ENCODE data around the gene KIAA0232.
A peak's percentile ranks its signal among the peaks of the same experiment; 100 is the strongest.
"Not testable (repeated sequence)": the region's sequence is repeated elsewhere in the genome, so short reads cannot be mapped to it uniquely, and the experiment has no call there.

The KIAA0232 gene

DNA sequence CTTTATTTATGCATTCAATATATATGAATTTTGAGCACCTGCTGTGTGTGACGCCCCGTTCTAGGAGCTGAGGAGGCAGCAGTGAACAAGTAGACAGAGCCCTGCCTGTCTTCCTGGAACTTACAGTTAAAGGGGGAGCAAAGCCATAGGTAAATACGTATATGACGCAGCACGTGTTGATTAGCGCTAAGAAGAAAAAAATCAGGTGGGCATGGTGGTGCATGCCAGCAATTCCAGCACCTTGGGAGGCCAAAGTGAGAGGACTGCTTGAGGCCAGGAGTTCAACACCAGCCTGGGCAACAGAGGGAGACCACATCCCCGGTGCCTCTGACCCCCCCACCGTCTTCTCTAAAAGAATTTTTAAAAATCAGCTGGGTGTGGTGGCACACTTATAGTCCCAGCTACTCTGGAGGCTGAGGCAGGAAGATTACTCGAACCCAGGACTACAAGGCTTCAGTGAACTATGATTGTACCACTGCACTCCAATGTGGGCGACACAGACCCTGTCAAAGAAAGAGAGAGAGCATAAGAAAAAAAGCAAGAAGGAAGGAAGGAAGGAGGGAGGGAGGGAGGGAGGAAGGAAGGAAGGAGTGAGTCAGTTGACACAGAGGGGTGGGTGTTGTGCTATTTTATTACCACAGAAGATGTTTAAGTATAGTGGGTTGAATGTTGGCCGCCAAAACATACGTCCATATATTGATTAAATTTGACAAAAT is 5.4 kb upstream of the KIAA0232 start:
- DNase-seq = no peak

GRCh38 chr4:6777636-6778281 is 4.8 kb upstream of the KIAA0232 start:
- no peak for DNase-seq

GRCh38 chr4:6778435-6778834 is 4.1 kb upstream of the KIAA0232 start:
- DNase-seq = no peak

- DNase-seq = peak; percentile 93 to 95
Observed at GRCh38 chr4:6779667-6780565, 2.6 kb upstream of the KIAA0232 start.

DNA sequence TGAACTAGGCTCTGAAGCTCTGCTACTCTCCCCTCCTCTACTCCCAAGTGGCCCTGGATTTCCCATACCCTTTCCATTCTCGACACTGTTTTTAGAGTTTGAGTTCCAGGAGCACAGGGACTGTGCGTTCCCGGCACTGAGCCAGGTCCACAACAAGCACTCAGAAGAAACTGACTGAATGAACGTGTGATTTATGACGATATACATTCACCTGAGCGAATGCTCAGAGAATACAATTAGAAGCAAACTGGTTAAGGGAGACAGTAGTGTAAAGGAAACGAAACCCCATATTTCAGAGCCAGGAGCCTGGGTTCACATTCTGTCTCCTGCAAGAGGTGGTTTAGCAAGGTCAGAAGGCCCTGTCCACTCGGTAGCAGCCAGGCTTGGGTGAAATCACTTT is 1.4 kb upstream of the KIAA0232 start:
- no peak for DNase-seq

DNA sequence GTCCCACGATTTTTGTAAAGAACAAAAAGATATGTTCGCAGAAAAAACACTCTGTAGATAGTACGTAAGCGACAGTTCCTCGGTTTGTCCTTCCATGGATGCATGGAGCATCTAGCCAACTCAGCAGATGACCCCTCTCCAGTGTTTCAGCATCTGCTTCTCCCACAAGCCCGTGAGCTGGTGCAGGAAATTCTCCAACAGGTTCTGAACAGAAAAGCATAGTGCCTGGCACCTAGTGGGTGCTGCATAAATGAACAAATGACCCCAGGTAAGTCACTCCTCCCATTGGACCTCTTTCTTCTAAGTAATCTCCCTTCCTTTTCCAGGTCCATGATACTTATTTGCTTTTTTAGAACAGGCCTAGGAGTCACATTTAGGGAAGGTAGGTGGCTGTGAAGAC is 966 bp upstream of the KIAA0232 start:
- peak in 1 of 2 experiments; percentile 24 for DNase-seq

GRCh38 chr4:6782846-6783110 is 251 bp downstream of the KIAA0232 start:
- no peak for DNase-seq

DNA sequence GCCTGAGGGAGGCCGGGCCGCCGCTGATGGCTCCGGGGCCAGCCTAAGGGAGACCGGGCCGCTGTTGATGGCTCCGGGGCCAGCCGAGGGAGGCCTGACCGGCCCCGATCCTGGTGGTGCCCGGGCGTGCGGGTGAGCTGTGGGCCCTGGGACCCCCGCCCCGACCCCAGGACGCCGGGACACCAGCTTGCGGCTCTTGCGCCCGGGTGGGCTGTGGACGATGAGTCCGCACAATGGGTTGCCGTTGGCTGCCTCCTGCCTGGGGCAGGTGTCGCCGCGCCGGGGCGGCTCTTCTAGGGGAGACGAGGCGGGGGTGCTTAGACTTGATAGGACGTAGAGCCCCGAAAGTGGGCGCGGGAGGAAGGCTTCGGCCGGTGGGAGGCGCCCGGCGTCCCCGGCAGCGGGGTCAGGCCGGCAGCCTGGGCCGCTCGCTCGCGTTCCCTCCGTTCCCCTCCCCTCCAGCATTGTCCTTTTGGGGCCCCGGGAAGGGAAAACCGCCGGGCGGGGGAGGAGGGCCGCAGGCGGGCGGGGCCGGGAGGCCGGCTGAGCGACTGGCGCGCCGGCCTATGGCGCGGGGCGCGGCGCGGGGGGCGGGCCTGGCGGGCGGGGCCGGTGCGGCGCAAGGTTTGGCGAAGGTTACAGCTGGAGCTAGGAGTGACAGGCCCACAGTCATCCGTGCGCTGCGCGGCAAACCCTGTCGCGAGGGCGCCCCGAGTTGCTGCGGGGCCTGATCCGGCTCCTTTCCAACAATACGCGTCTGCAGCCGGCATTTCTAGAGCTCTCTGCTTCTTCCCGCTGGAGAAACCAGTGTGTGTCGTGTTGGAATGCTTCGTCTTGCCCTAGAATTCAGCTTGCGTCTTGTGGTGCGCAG is 819 bp downstream of the KIAA0232 start:
- peak; percentile 74 to 84 for DNase-seq

DNA sequence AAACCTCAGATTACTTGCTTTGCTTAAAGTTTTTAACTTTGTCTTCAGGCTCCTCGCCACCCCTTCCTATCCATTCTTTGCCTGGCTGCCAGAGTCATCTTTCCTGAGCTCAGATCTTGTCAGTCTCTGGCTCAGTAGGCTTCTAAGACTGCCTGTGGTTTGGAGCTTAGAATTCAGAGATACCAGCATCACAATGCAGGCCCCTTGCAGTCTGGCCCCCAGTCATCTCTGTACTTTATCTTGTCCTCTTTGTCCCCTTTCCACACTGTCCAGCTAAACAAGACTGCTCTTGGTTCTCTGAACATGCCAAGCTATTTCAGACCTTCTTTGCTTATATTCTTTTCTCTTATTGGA is 3.0 kb downstream of the KIAA0232 start:
- DNase-seq = no peak

GRCh38 chr4:6788123-6788522 is 5.6 kb downstream of the KIAA0232 start:
- no peak for DNase-seq

DNA sequence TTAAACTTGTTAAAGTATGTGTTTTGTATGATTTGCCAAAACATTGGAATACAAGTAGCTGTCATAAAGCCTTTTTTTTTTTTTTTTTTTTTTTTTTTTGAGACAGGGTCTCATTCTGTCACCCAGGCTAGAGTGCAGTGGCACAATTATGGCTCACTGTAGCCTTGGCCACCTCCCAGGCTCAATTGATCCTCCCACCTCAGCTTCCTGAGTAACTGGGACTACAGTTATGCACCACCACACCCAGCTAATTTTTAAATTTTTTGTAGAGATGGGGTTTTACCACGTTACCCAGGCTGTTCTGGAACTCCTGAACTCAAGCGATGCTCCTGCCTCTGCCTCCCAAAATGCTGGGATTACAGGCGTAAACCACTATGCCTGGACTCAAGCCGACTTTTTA is 8.7 kb downstream of the KIAA0232 start:
- DNase-seq = not testable (repeated sequence)

GRCh38 chr4:6791796-6792195 is 9.3 kb downstream of the KIAA0232 start:
- not testable (repeated sequence) for DNase-seq

DNA sequence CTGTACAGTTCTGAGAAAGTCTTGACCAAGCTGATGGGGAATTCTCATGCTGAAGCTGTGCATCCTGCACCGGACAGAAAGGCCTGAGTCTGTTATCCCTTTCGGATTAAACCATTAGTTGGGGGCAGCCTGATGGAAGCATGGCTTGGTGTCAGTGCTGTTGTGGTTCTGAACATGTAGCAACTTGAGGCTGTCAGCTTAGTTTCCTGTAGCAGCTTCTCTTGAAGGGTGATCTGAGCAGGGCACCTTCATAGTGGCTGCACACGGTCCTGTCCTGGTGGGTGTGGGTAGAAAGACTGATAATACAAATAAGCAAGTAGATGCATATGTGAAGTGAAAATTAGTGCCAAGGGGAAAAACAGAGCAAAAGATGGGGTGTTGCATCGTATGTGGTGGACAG is 11.7 kb downstream of the KIAA0232 start:
- DNase-seq = no peak

- DNase-seq = no peak
Observed at GRCh38 chr4:6795821-6796220, 13.3 kb downstream of the KIAA0232 start.

GRCh38 chr4:6797368-6797767 is 14.8 kb downstream of the KIAA0232 start:
- DNase-seq = not testable (repeated sequence)

GRCh38 chr4:6799091-6799490 is 16.6 kb downstream of the KIAA0232 start:
- DNase-seq = no peak

GRCh38 chr4:6802025-6802424 is 19.5 kb downstream of the KIAA0232 start:
- no peak for DNase-seq

DNA sequence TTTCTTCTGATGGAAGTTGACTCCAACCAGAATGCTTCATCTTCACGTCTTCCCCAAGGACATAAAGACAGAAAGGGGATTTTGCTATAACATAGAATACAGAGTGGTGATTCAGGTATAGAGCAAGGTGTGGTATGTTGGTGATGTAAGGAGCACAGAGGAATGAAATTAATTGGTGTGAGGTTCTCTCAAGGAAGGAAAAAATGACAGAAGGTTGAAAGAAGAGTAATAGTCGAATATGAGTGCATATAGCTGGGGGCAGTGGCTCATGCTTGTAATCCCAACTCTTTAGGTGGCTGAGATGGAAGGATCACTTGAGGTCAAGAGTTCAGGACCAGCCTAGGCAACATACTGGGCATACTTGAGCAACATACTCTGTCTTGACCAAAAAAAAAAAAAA is 20.1 kb downstream of the KIAA0232 start:
- DNase-seq = no peak

- no peak for DNase-seq
Observed at GRCh38 chr4:6803246-6803645, 20.7 kb downstream of the KIAA0232 start.

DNA sequence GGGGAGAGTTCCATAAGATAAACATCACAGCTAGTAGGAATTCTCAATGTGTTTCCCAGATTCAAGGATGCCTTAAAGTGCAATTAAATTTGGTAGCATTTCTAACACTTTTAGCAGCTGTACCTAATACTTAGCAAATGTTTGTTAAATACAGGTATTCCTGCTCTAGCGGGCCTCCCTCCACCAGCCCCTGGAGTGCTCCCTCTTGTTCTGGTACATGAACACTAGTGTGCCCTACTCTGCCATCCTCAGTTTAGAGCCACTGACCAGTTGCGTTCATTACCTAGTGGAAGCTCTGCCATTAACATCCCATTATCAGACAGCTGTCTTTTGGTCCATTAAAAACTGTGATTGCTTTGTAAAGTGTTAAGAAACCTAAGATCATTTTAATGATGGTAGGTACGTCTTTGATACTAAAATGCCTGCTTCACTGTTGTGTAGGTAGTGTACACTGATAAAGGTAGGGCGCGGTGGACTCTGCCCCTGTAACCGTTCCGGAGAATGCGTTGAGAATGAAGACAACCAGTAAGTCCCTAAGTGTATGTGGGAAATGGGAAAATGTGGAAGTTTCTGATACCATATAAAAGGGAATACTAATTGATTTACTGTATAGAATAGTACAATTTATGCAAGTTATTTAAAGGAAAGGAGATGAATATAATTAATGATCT is 21.7 kb downstream of the KIAA0232 start:
- no peak for DNase-seq

- no peak for DNase-seq
Observed at GRCh38 chr4:6806924-6807626, 24.5 kb downstream of the KIAA0232 start.

DNA sequence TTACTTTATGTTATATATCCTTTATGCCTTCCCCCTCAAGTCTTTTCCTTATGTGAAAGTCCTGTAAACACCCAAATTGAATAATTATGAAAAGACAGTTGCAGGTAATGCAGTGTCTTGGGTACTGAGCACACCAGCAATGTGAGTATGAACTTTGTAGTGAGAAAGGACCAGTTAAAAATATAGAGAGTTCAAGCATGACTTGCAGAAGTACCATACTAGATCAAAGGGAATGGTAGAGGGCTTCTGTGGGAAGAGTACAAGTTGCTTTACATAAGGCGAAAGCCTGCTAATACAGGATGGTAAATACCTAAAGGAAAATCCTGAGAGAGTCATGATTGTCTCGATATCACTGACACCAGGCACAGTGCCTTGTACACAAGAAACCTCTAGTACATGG is 25.7 kb downstream of the KIAA0232 start:
- DNase-seq = no peak
